HG03159 (cell line): Measurements from ENCODE around the gene PKD1.
A peak's percentile ranks its signal among the peaks of the same experiment; 100 is the strongest.

Experiments used
- ATAC-seq: cut with Tn5 transposase; IDR thresholded peaks from one replicate; pipeline ENCODE4 v1.9.1; 2021; ENCODE audit warnings: mild to moderate bottlenecking, moderate library complexity; ENCODE audit not compliant: unreplicated experiment

PKD1 gene

GRCh38 chr16:2056681-2057407 lies 78.9 kb downstream of the PKD1 start:
- ATAC-seq = no peak

- no peak for ATAC-seq
These were observed 79.6 kb downstream of the PKD1 start for GRCh38 chr16:2056077-2056476.

GRCh38 chr16:2054543-2055245 lies 81.0 kb downstream of the PKD1 start:
- ATAC-seq = no peak

GRCh38 chr16:2053897-2054296 lies 81.8 kb downstream of the PKD1 start:
- ATAC-seq = no peak

- ATAC-seq = no peak
These were observed 82.5 kb downstream of the PKD1 start for GRCh38 chr16:2053211-2053610.

- ATAC-seq = peak; percentile 21
These were observed 87.6 kb downstream of the PKD1 start for GRCh38 chr16:2048116-2048543.

GRCh38 chr16:2047330-2048115 lies 88.2 kb downstream of the PKD1 start, which contains the start of the genes NTHL1 and TSC2:
NTHL1 (minus strand) TSS chr16:2047834; CDS start chr16:2047823, 11 bp downstream.
TSC2 (plus strand) TSS chr16:2047985; CDS start chr16:2048616, 631 bp downstream.
- ATAC-seq = peak; percentile 87

- peak; percentile 8 for ATAC-seq
These were observed 88.8 kb downstream of the PKD1 start for GRCh38 chr16:2046893-2047329.

- no peak for ATAC-seq
These were observed 89.5 kb downstream of the PKD1 start for GRCh38 chr16:2045965-2046892.

GRCh38 chr16:2044541-2044940 lies 91.2 kb downstream of the PKD1 start:
- ATAC-seq = no peak

GRCh38 chr16:2043667-2044451 lies 91.8 kb downstream of the PKD1 start:
- no peak for ATAC-seq

- ATAC-seq = no peak
These were observed 92.6 kb downstream of the PKD1 start for GRCh38 chr16:2042986-2043666.

- no peak for ATAC-seq
These were observed 93.3 kb downstream of the PKD1 start for GRCh38 chr16:2042171-2042985.

- no peak for ATAC-seq
These were observed 94.7 kb downstream of the PKD1 start for GRCh38 chr16:2040787-2041522.

- ATAC-seq = no peak
These were observed 95.5 kb downstream of the PKD1 start for GRCh38 chr16:2040041-2040786.

- no peak for ATAC-seq
These were observed 96.2 kb downstream of the PKD1 start for GRCh38 chr16:2039274-2040031.
